Midbrain (tissue), 1 donor: ENCODE data around the gene MCM5.
A peak's percentile ranks its signal among the peaks of the same experiment; 100 is the strongest.
"Not testable (repeated sequence)": the region's sequence is repeated elsewhere in the genome, so short reads cannot be mapped to it uniquely, and the experiment has no call there.

Experiments used
- DNase-seq: peaks from one replicate; lab custom pipeline; 2025; lab: John Stamatoyannopoulos, UW

Gene MCM5

GRCh38 chr22:35379146-35379993 is 20.6 kb upstream of the MCM5 start:
- no peak for DNase-seq

- no peak for DNase-seq
Observed at GRCh38 chr22:35380013-35380412, 19.9 kb upstream of the MCM5 start.

- DNase-seq = peak; percentile 87
Observed at GRCh38 chr22:35380537-35381423, 19.2 kb upstream of the MCM5 start, which contains the start of gene HMOX1. HMOX1 (plus strand) TSS chr22:35381096; CDS start chr22:35381174, 78 bp downstream.

- DNase-seq = no peak
Observed at GRCh38 chr22:35381424-35382009, 18.4 kb upstream of the MCM5 start.

GRCh38 chr22:35383679-35384071 is 16.3 kb upstream of the MCM5 start:
- DNase-seq = no peak

GRCh38 chr22:35384527-35384926 is 15.4 kb upstream of the MCM5 start:
- no peak for DNase-seq

- no peak for DNase-seq
Observed at GRCh38 chr22:35384975-35385588, 14.9 kb upstream of the MCM5 start.

- DNase-seq = no peak
Observed at GRCh38 chr22:35386670-35387288, 13.2 kb upstream of the MCM5 start.

- no peak for DNase-seq
Observed at GRCh38 chr22:35390933-35391332, 9.0 kb upstream of the MCM5 start.

GRCh38 chr22:35392357-35392756 is 7.6 kb upstream of the MCM5 start:
- DNase-seq = no peak

GRCh38 chr22:35393116-35394010 is 6.6 kb upstream of the MCM5 start:
- no peak for DNase-seq

- DNase-seq = no peak
Observed at GRCh38 chr22:35394011-35394312, 6.0 kb upstream of the MCM5 start.

- no peak for DNase-seq
Observed at GRCh38 chr22:35394810-35395563, 5.0 kb upstream of the MCM5 start.

GRCh38 chr22:35396622-35397021 is 3.3 kb upstream of the MCM5 start:
- not testable (repeated sequence) for DNase-seq

GRCh38 chr22:35397095-35397904 is 2.6 kb upstream of the MCM5 start:
- no peak for DNase-seq

GRCh38 chr22:35398591-35398973 is 1.4 kb upstream of the MCM5 start:
- no peak for DNase-seq

GRCh38 chr22:35399114-35399677 is 744 bp upstream of the MCM5 start:
- DNase-seq = no peak

- DNase-seq = no peak
Observed at GRCh38 chr22:35400501-35400790, 506 bp downstream of the MCM5 start.

GRCh38 chr22:35401863-35402262 is 1.9 kb downstream of the MCM5 start:
- DNase-seq = no peak
